Liver (tissue), 9 donors: ENCODE measurements around the gene PTPN23. TPM values are rescaled to one million over a fixed set of nuclear protein-coding genes. Genes with fewer than 3 reads are reported as not detected.

Source experiments
- DNase-seq: peaks from one replicate; pipeline ENCODE4 v3.0.0-alpha.2; 2017; ENCODE audit warnings: low spot score
- H3K27ac ChIP-seq, 2 donors: one replicate each; pipeline ENCODE4 v1.7.0; 2013; ENCODE audit warnings: inconsistent platforms in 2 of 2, low read length in 2 of 2, control low read depth in 1 of 2, low read depth in 1 of 2, mild to moderate bottlenecking in 1 of 2
- H3K27me3 ChIP-seq, 4 donors: one replicate each; pipeline versions ENCODE4 v1.6.1 to v1.7.0; 2013; ENCODE audit warnings: low read length in 3 of 4, inconsistent platforms in 1 of 4, mild to moderate bottlenecking in 1 of 4, moderate library complexity in 1 of 4; ENCODE audit not compliant: control insufficient read depth in 4 of 4, insufficient read depth in 4 of 4
- H3K36me3 ChIP-seq, 4 donors: one replicate each; pipeline versions ENCODE4 v1.6.1 to v1.7.0; 2013; ENCODE audit warnings: low read length in 3 of 4, mild to moderate bottlenecking in 3 of 4, low read depth in 1 of 4, moderate library complexity in 1 of 4; ENCODE audit not compliant: control insufficient read depth in 4 of 4, insufficient read depth in 3 of 4
- H3K4me1 ChIP-seq, 4 donors: one replicate each; pipeline versions ENCODE4 v1.6.1 to v1.7.0; 2013; ENCODE audit warnings: low read length in 3 of 4, mild to moderate bottlenecking in 3 of 4, moderate library complexity in 1 of 4; ENCODE audit not compliant: control insufficient read depth in 4 of 4, insufficient read depth in 4 of 4
- H3K4me3 ChIP-seq, 3 donors: one replicate each; pipeline versions ENCODE4 v1.6.1 to v1.7.0; 2013; ENCODE audit warnings: low read length in 3 of 3, control low read depth in 1 of 3, low read depth in 1 of 3, mild to moderate bottlenecking in 1 of 3
- H3K9ac ChIP-seq, 2 donors: one replicate each; pipeline ENCODE4 v1.7.0; 2013; ENCODE audit warnings: low read length in 2 of 2, mild to moderate bottlenecking in 2 of 2, moderate library complexity in 2 of 2, control low read depth in 1 of 2, low read depth in 1 of 2
- H3K9me3 ChIP-seq, 4 donors: one replicate each; pipeline versions ENCODE4 v1.6.1 to v1.7.0; 2013; ENCODE audit warnings: low read length in 3 of 4; ENCODE audit not compliant: control insufficient read depth in 4 of 4
- EGR1 ChIP-seq, 2 donors: IDR thresholded peaks; 2 replicates each; pipeline ENCODE4 v1.6.1; 2016 to 2018; ENCODE audit warnings: antibody characterized with exemption in 2 of 2, low read depth in 2 of 2
- FOXA1 ChIP-seq: IDR thresholded peaks from 2 replicates; pipeline ENCODE4 v1.6.1; 2016; ENCODE audit warnings: antibody characterized with exemption
- FOXA2 ChIP-seq: IDR thresholded peaks from 2 replicates; pipeline ENCODE4 v1.6.1; 2016; ENCODE audit warnings: antibody characterized with exemption
- GABPA ChIP-seq, 2 donors: IDR thresholded peaks in 1 of 2; conservative IDR thresholded peaks in 1 of 2; 2 replicates each; pipeline ENCODE4 v1.6.1; 2016; ENCODE audit warnings: antibody characterized with exemption in 2 of 2, mild to moderate bottlenecking in 1 of 2, moderate library complexity in 1 of 2
- HNF4A ChIP-seq, 2 donors: conservative IDR thresholded peaks; 2 replicates each; pipeline ENCODE4 v1.6.1; 2016; ENCODE audit warnings: antibody characterized with exemption in 2 of 2, mild to moderate bottlenecking in 2 of 2
- HNF4G ChIP-seq: IDR thresholded peaks from 2 replicates; pipeline ENCODE4 v1.6.1; 2016; ENCODE audit warnings: antibody characterized with exemption
- NR2F2 ChIP-seq: IDR thresholded peaks from 2 replicates; pipeline ENCODE4 v1.6.1; 2016; ENCODE audit warnings: antibody characterized with exemption
- RAD21 ChIP-seq, 2 donors: IDR thresholded peaks; 2 replicates each; pipeline ENCODE4 v1.6.1; 2016; ENCODE audit warnings: antibody characterized with exemption in 2 of 2, mild to moderate bottlenecking in 2 of 2
- RXRA ChIP-seq, 2 donors: IDR thresholded peaks; 2 replicates each; pipeline ENCODE4 v1.6.1; 2017 to 2018; ENCODE audit warnings: antibody characterized with exemption in 2 of 2, mild to moderate bottlenecking in 1 of 2
- TAF1 ChIP-seq: conservative IDR thresholded peaks from 2 replicates; pipeline ENCODE4 v1.6.1; 2016; ENCODE audit warnings: antibody characterized with exemption, mild to moderate bottlenecking
- YY1 ChIP-seq: IDR thresholded peaks from 2 replicates; pipeline ENCODE4 v1.6.1; 2016; ENCODE audit warnings: antibody characterized with exemption, mild to moderate bottlenecking
- WGBS: extraction: QIAGEN DNeasy Blood & Tissue Kit; methylation state at CpG from one replicate; pipeline ENCODE4 v1.1.7; 2013; 5-methylcytosine and 5-hydroxymethylcytosine counted together
- polyA plus RNA-seq, 2 donors: library from polyadenylated mRNA; stranded (reverse) in 1 of 2; unstranded in 1 of 2; fragments of 200-250 nt in 1 of 2; fragments of >200 nt in 1 of 2; fragmentation: Nextera tagmentation in 1 of 2; extraction: Ambion mirVana in 1 of 2; gene quantifications; one replicate each; pipeline versions ENCODE4 v1.2.1 to v1.2.3, GENCODE V29; 2013 to 2015
- total RNA-seq, 2 donors: library from RNA; depleted of rRNA; stranded (reverse); fragments of >200 nt; gene quantifications; one replicate each; pipeline ENCODE4 v1.2.3, GENCODE V29; 2014
- TF ChIP-seq, protein P1 (sequence below): IDR thresholded peaks from 2 replicates; pipeline ENCODE4 v1.6.1; 2016; ENCODE audit warnings: antibody characterized with exemption
- TF ChIP-seq, protein P2 (sequence below): IDR thresholded peaks from 2 replicates; pipeline ENCODE4 v1.6.1; 2016; ENCODE audit warnings: antibody characterized with exemption
- TF ChIP-seq, protein P3 (sequence below): IDR thresholded peaks from 2 replicates; pipeline ENCODE4 v1.6.1; 2016; ENCODE audit warnings: antibody characterized with exemption
- TF ChIP-seq, protein P4 (sequence below): fragments of 150-350 bp; IDR thresholded peaks from 2 replicates; pipeline ENCODE4 v1.5.1; 2017; ENCODE audit warnings: improper control_type of control experiment, low read depth, low read length; ENCODE audit not compliant: missing input control
- donor health status: healthy.
- donor health status: healthy.
- donor health status: healthy.
- donor health status: healthy.
- donor health status: healthy.

PTPN23 gene
- total and polyA plus RNA-seq, 4 donors = 3.8 to 84.4 (median 11.5) TPM

DNA sequence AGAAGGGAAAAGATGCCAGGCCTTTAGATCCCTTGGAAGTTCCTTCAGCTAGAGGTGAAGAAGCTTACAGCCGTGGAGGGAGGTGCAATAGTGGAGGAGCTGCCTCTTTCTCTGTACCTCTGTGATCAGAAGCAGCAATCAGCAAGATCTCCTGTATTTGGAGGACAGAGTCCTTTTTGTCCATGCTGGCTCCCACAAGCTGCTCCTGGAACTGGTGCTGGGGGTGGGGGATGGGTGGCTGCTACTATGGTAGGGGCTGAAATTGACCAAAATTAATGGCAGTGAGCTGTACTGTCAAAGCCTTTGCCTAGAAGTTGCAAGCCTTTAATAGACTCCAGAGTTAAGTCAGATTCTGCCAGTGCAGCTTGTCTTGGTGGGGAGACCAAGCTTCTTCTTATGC lies 18.2 kb downstream of the PTPN23 start:
- H3K36me3 ChIP-seq = peaks cover 0 to 9% (median 4%) of the 10 kb centered on the region in 4 donors
- peak; percentile 5 to 15 for TF ChIP-seq HNF4A (conservative IDR thresholded peaks at IDR 0.05)
- TF ChIP-seq, protein P1, sequence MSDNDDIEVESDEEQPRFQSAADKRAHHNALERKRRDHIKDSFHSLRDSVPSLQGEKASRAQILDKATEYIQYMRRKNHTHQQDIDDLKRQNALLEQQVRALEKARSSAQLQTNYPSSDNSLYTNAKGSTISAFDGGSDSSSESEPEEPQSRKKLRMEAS = no peak
- no peak for TF ChIP-seq RXRA (IDR thresholded peaks at IDR 0.05)
- no peaks in the 10 kb centered on the region for H3K9me3 ChIP-seq
- no peak overlapping the region for H3K9ac ChIP-seq
- H3K4me3 ChIP-seq = no peak overlapping the region
- no peaks in the 10 kb centered on the region for H3K27me3 ChIP-seq
- no peak overlapping the region for H3K27ac ChIP-seq
- DNase-seq = no peak
- WGBS = 61% methylated on average over 1 of the region's 1 CpG
- H3K4me1 ChIP-seq = peaks cover 0 to 22% (median 14%) of the 10 kb centered on the region in 4 donors

DNA sequence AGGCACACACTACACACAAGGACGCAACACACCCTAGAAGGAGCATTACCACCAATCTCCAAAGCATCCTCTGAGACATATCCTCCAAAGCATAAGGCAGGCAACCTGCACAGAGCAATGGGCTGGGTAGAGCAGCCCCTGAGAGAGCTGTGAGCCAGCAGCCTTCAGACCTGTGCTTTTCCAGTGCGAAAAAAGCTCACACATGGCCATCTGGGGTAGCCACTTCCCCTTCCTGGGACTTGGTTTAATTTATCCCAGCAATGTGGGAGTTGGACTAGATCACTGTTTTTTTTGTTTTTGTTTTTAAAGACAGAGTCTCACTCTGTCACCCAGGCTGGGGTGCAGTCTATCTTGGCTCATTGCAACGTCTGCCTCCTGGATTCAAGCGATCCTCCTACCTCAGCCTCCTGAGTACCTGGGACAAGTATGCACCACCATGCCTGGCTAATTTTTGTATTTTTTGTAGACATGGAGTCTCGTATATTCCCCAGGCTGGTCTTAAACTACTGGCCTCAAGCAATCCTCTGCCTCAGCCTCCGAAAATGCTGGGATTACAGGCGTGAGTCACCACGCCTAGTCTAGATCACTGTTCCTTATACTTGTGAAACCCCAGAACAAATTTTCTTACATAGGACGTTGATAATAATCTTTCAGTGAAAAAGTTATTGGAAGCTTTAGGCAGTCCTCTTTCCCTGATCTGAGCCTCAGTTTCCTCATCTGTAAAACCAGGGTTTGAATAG lies 18.9 kb downstream of the PTPN23 start:
- H3K36me3 ChIP-seq = peaks cover 0 to 9% (median 4%) of the 10 kb centered on the region in 4 donors
- no peak for DNase-seq
- no peaks in the 10 kb centered on the region for H3K27me3 ChIP-seq
- TF ChIP-seq, protein P1 = no peak
- H3K9ac ChIP-seq = no peak overlapping the region
- WGBS = 92% methylated on average over 9 of the region's 9 CpGs
- H3K27ac ChIP-seq = no peak overlapping the region
- H3K4me1 ChIP-seq = peaks cover 0 to 15% (median 7%) of the 10 kb centered on the region in 4 donors
- no peaks in the 10 kb centered on the region for H3K9me3 ChIP-seq
- H3K4me3 ChIP-seq = no peak overlapping the region

DNA sequence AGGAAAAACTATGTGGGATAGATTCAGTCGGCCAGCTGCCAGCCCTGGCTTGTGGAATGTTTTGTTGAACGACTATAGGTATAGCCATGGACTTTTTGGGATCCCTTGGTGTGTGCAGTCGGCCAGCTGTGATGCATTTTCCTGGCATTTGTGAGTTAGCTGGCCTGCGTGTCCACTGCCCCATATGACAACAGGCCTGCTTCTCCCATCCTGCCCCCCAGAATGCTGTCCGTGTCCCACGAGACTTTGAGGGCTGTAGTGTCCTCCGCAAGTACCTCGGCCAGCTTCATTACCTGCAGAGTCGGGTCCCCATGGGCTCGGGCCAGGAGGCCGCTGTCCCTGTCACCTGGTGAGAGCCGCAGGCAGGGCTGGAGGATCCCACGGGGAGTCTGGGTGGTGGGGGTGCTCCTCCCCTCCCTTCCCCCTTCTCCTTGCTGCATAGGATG lies 23.6 kb downstream of the PTPN23 start:
- no peak for DNase-seq
- Histone ChIP-seq H3K36me3 (peaks cover 4 to 28% (median 16%) of the 10 kb centered on the region in 4 donors), H3K27ac (no peak overlapping the region), H3K4me1 (peaks cover 0 to 1% (median under 1%) of the 10 kb centered on the region in 4 donors), H3K9me3 (no peaks in the 10 kb centered on the region), H3K27me3 (no peaks in the 10 kb centered on the region), H3K9ac (no peak overlapping the region), H3K4me3 (no peak overlapping the region)
- WGBS = 93% methylated on average over 13 of the region's 13 CpGs
- TF ChIP-seq GABPA (IDR thresholded peaks at IDR 0.05 in 1 of 2, conservative IDR thresholded peaks at IDR 0.05 in 1 of 2) (no peak), FOXA2 (no peak), RXRA (IDR thresholded peaks at IDR 0.05) (no peak), RAD21 (IDR thresholded peaks at IDR 0.05) (no peak), EGR1 (IDR thresholded peaks at IDR 0.05; ENCODE audit: low read depth in 2 of 2) (no peak), FOXA1 (no peak), HNF4A (conservative IDR thresholded peaks at IDR 0.05) (no peak), TAF1 (no peak), HNF4G (no peak), YY1 (no peak), NR2F2 (no peak)
- TF ChIP-seq, protein P2, sequence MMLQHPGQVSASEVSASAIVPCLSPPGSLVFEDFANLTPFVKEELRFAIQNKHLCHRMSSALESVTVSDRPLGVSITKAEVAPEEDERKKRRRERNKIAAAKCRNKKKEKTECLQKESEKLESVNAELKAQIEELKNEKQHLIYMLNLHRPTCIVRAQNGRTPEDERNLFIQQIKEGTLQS = no peak
- TF ChIP-seq, protein P1 = no peak
- TF ChIP-seq, protein P3, sequence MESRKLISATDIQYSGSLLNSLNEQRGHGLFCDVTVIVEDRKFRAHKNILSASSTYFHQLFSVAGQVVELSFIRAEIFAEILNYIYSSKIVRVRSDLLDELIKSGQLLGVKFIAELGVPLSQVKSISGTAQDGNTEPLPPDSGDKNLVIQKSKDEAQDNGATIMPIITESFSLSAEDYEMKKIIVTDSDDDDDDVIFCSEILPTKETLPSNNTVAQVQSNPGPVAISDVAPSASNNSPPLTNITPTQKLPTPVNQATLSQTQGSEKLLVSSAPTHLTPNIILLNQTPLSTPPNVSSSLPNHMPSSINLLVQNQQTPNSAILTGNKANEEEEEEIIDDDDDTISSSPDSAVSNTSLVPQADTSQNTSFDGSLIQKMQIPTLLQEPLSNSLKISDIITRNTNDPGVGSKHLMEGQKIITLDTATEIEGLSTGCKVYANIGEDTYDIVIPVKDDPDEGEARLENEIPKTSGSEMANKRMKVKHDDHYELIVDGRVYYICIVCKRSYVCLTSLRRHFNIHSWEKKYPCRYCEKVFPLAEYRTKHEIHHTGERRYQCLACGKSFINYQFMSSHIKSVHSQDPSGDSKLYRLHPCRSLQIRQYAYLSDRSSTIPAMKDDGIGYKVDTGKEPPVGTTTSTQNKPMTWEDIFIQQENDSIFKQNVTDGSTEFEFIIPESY = no peak
- TF ChIP-seq, protein P4, sequence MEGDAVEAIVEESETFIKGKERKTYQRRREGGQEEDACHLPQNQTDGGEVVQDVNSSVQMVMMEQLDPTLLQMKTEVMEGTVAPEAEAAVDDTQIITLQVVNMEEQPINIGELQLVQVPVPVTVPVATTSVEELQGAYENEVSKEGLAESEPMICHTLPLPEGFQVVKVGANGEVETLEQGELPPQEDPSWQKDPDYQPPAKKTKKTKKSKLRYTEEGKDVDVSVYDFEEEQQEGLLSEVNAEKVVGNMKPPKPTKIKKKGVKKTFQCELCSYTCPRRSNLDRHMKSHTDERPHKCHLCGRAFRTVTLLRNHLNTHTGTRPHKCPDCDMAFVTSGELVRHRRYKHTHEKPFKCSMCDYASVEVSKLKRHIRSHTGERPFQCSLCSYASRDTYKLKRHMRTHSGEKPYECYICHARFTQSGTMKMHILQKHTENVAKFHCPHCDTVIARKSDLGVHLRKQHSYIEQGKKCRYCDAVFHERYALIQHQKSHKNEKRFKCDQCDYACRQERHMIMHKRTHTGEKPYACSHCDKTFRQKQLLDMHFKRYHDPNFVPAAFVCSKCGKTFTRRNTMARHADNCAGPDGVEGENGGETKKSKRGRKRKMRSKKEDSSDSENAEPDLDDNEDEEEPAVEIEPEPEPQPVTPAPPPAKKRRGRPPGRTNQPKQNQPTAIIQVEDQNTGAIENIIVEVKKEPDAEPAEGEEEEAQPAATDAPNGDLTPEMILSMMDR = no peak
